AG09309 (cell line): ENCODE results near the gene REXO4.

Experiments used
- DNase-seq: peaks from one replicate; pipeline ENCODE4 v3.0.0-alpha.2; 2010; ENCODE audit warnings: low read depth
- H3K4me3 ChIP-seq: 2 replicates; pipeline ENCODE4 v1.5.1; 2011; ENCODE audit warnings: mild to moderate bottlenecking, low read depth, low read length, moderate library complexity; ENCODE audit not compliant: control insufficient read depth
- TF ChIP-seq, protein P1 (sequence below): IDR thresholded peaks from 2 replicates; pipeline ENCODE4 v1.5.1; 2011; ENCODE audit warnings: mild to moderate bottlenecking, low read depth, low read length, inconsistent platforms; ENCODE audit not compliant: insufficient read depth, control insufficient read depth; ENCODE audit errors: missing control alignments

REXO4 gene, protein sequence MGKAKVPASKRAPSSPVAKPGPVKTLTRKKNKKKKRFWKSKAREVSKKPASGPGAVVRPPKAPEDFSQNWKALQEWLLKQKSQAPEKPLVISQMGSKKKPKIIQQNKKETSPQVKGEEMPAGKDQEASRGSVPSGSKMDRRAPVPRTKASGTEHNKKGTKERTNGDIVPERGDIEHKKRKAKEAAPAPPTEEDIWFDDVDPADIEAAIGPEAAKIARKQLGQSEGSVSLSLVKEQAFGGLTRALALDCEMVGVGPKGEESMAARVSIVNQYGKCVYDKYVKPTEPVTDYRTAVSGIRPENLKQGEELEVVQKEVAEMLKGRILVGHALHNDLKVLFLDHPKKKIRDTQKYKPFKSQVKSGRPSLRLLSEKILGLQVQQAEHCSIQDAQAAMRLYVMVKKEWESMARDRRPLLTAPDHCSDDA

DNA sequence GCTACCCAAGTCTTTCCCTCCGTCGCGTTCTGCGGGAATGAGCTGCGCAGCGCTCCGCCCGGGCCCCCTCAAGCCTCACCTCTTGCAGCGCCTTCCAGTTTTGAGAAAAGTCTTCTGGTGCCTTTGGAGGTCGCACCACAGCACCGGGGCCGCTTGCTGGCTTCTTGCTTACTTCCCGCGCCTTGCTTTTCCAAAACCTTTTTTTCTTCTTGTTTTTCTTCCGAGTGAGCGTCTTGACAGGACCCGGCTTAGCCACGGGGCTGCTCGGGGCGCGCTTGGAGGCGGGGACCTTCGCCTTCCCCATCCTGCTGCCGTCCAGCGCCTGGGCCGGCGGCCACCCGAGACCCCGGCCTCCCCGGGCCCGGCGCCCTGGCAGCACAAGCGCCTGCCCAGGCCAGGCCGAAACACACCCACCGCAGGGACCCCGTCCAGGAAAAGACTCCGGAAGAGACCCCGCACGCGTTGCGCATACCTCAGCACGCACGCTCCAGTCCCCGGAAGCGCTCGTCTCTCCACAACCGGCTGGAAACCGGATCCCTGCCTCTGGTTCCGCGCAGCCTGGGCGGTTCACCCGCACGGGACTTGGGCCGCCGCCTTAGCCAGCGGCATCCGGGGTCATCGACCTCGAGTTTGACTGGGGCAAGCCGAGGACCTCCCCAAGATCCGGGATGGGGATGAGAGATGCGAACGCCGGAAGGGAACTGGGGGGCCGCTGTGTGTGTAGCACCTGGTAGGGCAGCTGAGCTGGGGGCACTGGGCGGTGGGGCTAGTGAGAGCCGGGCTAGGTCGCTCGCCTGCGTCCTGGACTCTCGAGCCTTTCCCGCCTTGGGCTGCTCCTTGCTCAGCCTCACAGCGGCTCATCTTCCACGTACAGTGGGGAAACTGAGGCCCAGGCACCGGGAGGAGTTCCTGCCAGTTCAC is at the start of gene REXO4:
TSS of gene REXO4 (minus strand) at position 470 of the 921 bp plus-strand sequence. CDS start at position 304, 166 bp downstream.
- TF ChIP-seq, protein P1, sequence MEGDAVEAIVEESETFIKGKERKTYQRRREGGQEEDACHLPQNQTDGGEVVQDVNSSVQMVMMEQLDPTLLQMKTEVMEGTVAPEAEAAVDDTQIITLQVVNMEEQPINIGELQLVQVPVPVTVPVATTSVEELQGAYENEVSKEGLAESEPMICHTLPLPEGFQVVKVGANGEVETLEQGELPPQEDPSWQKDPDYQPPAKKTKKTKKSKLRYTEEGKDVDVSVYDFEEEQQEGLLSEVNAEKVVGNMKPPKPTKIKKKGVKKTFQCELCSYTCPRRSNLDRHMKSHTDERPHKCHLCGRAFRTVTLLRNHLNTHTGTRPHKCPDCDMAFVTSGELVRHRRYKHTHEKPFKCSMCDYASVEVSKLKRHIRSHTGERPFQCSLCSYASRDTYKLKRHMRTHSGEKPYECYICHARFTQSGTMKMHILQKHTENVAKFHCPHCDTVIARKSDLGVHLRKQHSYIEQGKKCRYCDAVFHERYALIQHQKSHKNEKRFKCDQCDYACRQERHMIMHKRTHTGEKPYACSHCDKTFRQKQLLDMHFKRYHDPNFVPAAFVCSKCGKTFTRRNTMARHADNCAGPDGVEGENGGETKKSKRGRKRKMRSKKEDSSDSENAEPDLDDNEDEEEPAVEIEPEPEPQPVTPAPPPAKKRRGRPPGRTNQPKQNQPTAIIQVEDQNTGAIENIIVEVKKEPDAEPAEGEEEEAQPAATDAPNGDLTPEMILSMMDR, result no peak
- peak within 1 kb of the TSS; percentile 59 for H3K4me3 ChIP-seq
- DNase-seq, result peak; percentile 29

DNA sequence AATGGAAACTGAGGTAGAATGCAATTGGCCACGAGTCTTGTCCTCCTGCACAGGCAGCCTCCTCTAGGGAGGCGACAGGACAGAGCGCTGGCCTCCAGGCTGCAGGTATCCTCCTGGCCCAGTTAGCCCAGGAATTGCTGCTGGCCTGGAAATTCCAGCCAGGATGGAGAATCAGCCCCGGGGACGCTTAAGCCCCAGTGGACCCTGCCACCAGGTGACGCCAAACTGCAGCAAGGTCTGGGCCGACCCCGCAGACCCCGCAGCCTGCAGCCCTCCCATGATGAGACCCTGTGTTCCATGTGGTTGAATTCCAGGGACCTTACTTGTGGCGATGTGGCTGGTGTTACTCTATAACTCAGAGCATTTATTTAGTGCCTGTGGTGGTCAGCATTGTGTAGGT is 49.3 kb upstream of the REXO4 start:
- no peak for DNase-seq
- TF ChIP-seq, protein P1, result no peak
- H3K4me3 ChIP-seq, result no peak overlapping the region

DNA sequence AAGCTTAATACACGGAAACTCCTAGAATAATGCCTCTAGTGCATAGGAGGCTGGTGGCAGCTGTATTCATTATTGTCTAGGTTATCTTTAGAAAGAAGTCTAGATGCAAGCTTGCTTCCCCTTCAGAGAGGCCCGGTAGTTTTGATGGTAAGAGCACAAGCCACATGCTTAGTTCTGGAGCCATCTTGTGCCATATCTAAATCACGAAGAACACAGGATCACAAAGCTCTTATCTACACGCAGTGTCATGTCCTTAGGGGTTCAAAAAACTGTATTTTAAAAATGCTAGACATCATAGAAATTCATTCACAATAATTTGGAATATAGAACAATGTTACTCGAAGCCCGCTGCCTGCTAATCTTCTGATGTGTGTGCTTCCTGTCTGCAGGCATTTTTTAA is 48.2 kb upstream of the REXO4 start:
- H3K4me3 ChIP-seq, result no peak overlapping the region
- TF ChIP-seq, protein P1, result no peak
- no peak for DNase-seq

DNA sequence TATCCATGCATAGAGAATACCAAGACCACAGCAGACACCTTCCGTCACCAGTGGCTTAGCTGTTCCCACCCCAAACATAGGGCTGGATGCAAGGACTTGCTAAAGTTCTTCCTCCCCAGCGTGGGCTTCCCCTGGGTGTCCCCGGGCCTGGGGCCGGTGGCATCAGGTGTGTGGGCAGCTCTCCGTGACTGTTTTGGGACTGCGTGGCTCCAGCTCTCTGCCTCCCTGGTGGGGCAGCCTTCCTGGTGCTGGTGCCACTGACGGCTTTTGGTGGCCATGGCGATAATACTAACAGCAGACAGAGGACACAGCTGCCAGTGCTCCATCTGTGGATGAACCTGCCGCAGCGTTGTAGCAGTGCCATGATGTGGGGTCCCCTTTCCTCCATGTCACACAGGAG is 46.8 kb upstream of the REXO4 start:
- TF ChIP-seq, protein P1, result no peak
- no peak for DNase-seq
- H3K4me3 ChIP-seq, result no peak overlapping the region

DNA sequence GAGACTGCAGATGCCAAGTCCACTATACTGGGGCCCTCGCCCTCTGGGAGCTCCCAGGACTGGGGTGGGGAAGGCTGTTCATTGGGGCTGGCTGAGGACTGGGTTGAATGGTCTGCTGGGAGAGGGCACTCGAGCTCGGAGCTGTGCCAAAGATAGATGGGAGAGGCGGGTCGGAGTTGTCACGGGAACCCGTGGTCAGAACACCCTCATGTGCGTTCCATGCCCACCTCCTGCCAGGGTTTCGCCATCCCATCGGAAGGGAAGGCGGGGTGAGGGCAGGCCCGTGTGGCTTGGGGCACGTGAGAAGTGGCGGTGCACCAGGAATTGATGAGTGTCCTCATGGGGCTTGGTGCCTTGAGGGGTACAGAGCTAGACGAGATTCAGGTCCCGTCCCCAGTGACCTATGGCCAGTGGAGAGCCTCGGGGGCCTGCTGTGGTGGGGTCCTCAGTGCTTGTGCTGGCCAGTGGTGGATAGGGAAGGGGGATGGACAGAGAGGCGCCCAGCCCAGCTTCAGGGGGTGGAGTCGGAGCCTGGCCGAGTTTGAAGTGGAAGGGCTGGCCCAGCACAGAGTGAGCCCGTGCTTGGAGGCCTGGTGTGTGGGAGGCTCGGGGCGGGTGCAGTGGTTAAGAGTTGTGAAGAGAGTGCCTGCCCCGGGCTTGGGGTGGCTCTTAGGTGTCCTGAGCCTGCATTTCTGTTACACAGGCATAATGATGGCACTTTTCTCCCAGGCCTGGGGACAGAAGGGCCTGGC is 46.2 kb upstream of the REXO4 start:
- no peak overlapping the region for H3K4me3 ChIP-seq
- DNase-seq, result no peak
- TF ChIP-seq, protein P1, result no peak

DNA sequence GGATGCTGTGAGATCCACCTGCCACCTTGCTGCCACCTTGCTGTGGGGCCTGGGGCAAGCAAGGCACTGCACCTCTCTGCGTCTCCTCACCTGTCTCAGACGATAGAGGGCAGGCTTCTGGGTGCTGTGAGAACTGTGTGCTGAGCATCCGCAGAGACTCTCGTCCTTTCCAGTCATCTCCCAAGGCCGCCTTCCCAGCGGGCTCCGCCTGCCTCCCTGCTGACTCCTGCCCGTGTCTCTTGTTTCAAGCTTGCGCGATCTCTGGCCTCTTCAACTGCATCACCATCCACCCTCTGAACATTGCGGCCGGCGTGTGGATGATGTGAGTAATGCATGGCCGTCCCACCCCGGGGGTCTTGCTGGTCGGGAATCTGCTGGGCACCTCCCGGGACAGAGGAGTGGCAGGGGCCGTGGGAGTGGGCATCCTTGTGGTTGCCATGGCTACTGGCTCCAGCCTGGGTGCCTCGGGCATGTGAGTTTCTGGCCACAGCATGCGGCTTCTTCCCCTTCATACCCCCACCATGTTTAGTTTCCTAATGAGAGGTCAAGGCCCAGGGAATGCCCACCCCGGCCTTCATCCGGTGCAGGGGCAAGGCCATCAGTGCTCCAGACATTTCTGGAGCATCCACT is 45.5 kb upstream of the REXO4 start:
- TF ChIP-seq, protein P1, result no peak
- no peak for DNase-seq
- H3K4me3 ChIP-seq, result no peak overlapping the region
